H1 (cell line): Measurements from ENCODE around the gene PLXND1. TPM values are rescaled to one million over a fixed set of nuclear protein-coding genes. Genes with fewer than 3 reads are reported as not detected.

Experiments used
- CHD1 ChIP-seq: IDR thresholded peaks from 2 replicates; pipeline ENCODE4 v1.6.1; 2012; ENCODE audit warnings: low read depth, low read length, improper control_type of control experiment
- CREB1 ChIP-seq: IDR thresholded peaks from 2 replicates; pipeline ENCODE4 v1.6.1; 2012; ENCODE audit warnings: inconsistent platforms
- POLR2A ChIP-seq, 2 experiments: IDR thresholded peaks; 1 replicate in 1 of 2; 2 replicates in 1 of 2; pipeline ENCODE4 v1.6.1; 2011; ENCODE audit warnings: low read depth in 2 of 2, low read length in 2 of 2, mild to moderate bottlenecking in 2 of 2; ENCODE audit errors: control extremely low read depth in 1 of 2
- POU5F1 ChIP-seq: IDR thresholded peaks from 2 replicates; pipeline ENCODE4 v1.6.1; 2011; ENCODE audit warnings: low read depth, mild to moderate bottlenecking, low read length, moderate library complexity
- SIN3A ChIP-seq, 2 experiments: IDR thresholded peaks in 1 of 2; conservative IDR thresholded peaks in 1 of 2; 2 replicates each; pipeline ENCODE4 v1.6.1; 2011 to 2012; ENCODE audit warnings: low read length in 2 of 2, improper control_type of control experiment in 1 of 2, low read depth in 1 of 2, mild to moderate bottlenecking in 1 of 2
- polyA plus RNA-seq, 7 experiments: library from polyadenylated mRNA; depleted of rRNA in 3 of 7; stranded (reverse) in 5 of 7; unstranded in 2 of 7; fragments of >200 nt in 5 of 7; fragments of 200-250 nt in 2 of 7; gene quantifications; 1 replicate in 5 of 7; 2 replicates in 1 of 7; 4 replicates in 1 of 7; pipeline versions ENCODE4 v1.2.1 to v1.2.3, GENCODE V29; 2011 to 2013; ENCODE audit warnings: missing spikeins in 2 of 7, mixed read lengths in 2 of 7
- total RNA-seq: library from RNA; stranded (reverse); fragmentation: NEBNext Ultra II Directional; extraction: Animal tissue kit (Norgen Biotek cat#: 25700); gene quantifications from 2 replicates; pipeline ENCODE4 v1.2.1, GENCODE V29; 2021

Gene PLXND1
- total and polyA plus RNA-seq, 2 of the 8 experiments (the other 6 are each of a cell fraction or from before 2014, with no cell fraction given): 17.7 to 66.4 TPM

DNA sequence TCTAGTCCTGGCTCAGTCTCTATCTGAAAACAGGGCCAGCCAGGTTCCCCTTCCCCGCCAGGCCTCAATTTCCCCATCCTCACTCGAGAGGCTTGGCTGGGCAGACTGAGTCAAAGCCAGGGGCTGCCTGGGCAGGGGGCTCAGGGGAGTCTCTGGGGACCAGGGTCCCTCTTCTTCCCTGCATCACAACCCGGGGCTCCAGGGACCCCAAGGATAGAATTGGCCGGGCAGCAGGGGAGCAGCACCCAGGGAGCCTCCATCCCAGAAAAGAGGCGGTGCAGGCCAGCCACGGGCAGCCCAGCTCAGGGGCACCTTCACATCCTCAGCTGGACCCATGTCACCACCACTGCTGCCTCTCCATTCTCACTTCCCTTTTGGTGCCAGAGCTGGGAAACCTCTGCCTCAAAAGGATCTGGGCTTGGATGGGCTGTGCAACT, 13.3 kb upstream of the PLXND1 start (continued):
- TF ChIP-seq POU5F1 (no peak), CREB1 (no peak), SIN3A (conservative IDR thresholded peaks at IDR 0.05 in 1 of 2, IDR thresholded peaks at IDR 0.05 in 1 of 2; ENCODE audit: low read depth in 1 of 2, low read length in 2 of 2) (no peak), POLR2A (IDR thresholded peaks at IDR 0.05; ENCODE audit: control extremely low read depth in 1 of 2, low read depth in 2 of 2, low read length in 2 of 2) (no peak), CHD1 (no peak)
